Fibroblast of the aortic adventitia (primary cell): ENCODE data around the gene RBMS3. TPM values are rescaled to one million over a fixed set of nuclear protein-coding genes. Genes with fewer than 3 reads are reported as not detected.

Experiments used
- DNase-seq: peaks from one replicate; pipeline ENCODE4 v3.0.0-alpha.2; 2010; ENCODE audit warnings: low read depth
- H3K4me3 ChIP-seq: 2 replicates; pipeline ENCODE4 v1.5.1; 2011; ENCODE audit warnings: low read depth, mild to moderate bottlenecking, control low read depth, low read length, moderate library complexity
- total RNA-seq: library from RNA; depleted of rRNA; stranded (reverse); fragments of >200 nt; gene quantifications from 2 replicates; pipeline ENCODE4 v1.2.3, GENCODE V29; 2012; ENCODE audit warnings: low replicate concordance
- TF ChIP-seq, protein P1 (sequence below): IDR thresholded peaks from 2 replicates; pipeline ENCODE4 v1.5.1; 2011; ENCODE audit warnings: mild to moderate bottlenecking, low read length, control low read depth, inconsistent platforms; ENCODE audit not compliant: insufficient read depth

The RBMS3 gene
- total RNA-seq, 1 donor, result 84.1 TPM

DNA sequence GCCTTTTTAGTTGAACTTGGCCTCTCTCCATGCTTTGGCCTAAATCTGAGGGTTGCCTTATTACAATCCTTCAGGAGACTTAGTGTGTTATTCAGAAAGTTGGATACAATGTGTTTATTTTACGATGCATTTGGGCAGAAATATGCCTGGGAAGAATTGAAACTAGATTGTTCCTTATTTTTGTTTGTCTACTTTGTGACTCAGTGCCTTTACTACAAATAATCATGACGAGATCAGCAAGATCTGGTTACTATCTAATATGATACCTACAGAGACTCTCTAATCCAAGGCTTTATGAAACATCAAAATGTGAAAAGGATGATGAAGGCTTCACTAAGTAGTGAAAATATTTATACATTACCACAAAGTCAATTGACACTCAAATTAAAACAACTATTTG, 82.2 kb downstream of the RBMS3 start:
- TF ChIP-seq, protein P1, sequence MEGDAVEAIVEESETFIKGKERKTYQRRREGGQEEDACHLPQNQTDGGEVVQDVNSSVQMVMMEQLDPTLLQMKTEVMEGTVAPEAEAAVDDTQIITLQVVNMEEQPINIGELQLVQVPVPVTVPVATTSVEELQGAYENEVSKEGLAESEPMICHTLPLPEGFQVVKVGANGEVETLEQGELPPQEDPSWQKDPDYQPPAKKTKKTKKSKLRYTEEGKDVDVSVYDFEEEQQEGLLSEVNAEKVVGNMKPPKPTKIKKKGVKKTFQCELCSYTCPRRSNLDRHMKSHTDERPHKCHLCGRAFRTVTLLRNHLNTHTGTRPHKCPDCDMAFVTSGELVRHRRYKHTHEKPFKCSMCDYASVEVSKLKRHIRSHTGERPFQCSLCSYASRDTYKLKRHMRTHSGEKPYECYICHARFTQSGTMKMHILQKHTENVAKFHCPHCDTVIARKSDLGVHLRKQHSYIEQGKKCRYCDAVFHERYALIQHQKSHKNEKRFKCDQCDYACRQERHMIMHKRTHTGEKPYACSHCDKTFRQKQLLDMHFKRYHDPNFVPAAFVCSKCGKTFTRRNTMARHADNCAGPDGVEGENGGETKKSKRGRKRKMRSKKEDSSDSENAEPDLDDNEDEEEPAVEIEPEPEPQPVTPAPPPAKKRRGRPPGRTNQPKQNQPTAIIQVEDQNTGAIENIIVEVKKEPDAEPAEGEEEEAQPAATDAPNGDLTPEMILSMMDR, result no peak
- DNase-seq, result no peak

GRCh38 chr3:29370021-29370420, 89.2 kb downstream of the RBMS3 start:
- TF ChIP-seq, protein P1, result no peak
- no peak overlapping the region for H3K4me3 ChIP-seq
- no peak for DNase-seq

More for the DNA sequence above, 82.2 kb downstream of the RBMS3 start:
- H3K4me3 ChIP-seq, result no peak overlapping the region

- no peak overlapping the region for H3K4me3 ChIP-seq
- TF ChIP-seq, protein P1, result no peak
- no peak for DNase-seq
Observed at GRCh38 chr3:29370476-29371420, 89.9 kb downstream of the RBMS3 start.

DNA sequence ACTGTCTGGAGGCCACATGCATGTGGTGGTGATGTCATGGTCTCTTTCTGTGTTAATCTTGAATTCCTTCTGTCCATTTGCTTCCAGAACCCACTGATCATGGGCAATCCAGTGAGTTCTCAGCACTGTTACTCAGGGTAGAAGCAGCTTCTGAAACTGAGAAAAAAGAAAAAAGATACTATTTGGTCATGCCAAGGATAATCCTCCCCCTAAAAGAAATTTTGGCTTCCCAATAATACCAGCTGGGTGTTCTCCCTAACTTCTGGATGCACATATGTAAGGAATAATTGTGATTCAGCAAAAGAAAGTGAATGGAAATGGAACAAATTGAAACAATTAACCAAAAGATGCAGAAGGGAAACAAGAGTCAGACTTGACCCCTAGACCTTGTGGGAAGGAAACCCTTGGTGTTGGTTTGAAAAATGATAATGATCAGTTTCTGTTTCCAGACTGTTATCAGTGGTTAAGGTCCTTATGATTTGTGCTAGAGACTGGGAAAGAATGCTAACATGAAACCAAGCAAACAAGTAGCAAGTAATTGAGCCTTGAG, 92.3 kb downstream of the RBMS3 start:
- peak; percentile 74 for DNase-seq
- TF ChIP-seq, protein P1, result no peak
- H3K4me3 ChIP-seq, result no peak overlapping the region

DNA sequence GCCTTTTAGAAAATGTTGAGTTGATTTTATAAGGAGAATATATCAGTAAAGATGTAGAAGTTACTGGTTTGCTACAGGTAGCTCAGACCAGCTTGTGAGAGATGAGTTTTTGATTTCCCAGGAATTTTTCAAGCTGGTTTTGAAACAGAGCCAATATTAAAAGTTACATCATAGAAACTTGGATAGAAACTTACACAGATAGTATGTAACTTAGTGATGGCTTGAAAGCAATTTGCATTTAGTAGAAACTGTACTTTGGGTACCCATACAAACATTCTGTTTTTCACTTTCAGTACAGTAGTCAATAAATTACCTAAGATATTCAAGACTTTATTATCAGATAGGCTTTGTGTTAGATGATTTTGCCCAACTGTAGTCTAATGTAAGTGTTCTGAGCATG, 93.4 kb downstream of the RBMS3 start:
- peak; percentile 38 for DNase-seq
- TF ChIP-seq, protein P1, result no peak
- no peak overlapping the region for H3K4me3 ChIP-seq

DNA sequence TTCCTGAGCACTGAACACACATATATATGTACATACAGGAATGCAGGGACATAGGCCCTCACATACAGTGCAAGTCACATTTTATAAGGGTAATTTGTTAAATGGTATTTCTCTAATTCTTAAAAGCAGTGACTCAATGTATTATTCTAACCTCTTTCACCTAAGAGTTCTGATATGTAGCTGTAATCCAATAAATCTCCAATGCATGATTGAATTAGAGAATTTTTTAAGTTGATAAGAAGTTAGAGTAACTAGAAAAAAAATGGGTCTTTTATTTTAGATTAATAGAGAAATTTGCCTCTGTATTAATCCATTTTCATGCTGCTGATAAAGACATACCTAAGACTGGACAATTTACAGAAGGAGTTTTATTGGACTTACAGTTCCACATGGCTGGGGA, 98.2 kb downstream of the RBMS3 start:
- DNase-seq, result no peak
- H3K4me3 ChIP-seq, result no peak overlapping the region
- TF ChIP-seq, protein P1, result no peak
